ENCODE measurements around the gene TSACC. TPM values are rescaled to one million over a fixed set of nuclear protein-coding genes. Genes with fewer than 3 reads are reported as not detected.

Gene TSACC
- total and polyA plus RNA-seq, 9 of the 15 experiments (the other 6 are each of a cell fraction or from before 2014, with no cell fraction given) = 0.45 to 7.4 (median 2.6) TPM

DNA sequence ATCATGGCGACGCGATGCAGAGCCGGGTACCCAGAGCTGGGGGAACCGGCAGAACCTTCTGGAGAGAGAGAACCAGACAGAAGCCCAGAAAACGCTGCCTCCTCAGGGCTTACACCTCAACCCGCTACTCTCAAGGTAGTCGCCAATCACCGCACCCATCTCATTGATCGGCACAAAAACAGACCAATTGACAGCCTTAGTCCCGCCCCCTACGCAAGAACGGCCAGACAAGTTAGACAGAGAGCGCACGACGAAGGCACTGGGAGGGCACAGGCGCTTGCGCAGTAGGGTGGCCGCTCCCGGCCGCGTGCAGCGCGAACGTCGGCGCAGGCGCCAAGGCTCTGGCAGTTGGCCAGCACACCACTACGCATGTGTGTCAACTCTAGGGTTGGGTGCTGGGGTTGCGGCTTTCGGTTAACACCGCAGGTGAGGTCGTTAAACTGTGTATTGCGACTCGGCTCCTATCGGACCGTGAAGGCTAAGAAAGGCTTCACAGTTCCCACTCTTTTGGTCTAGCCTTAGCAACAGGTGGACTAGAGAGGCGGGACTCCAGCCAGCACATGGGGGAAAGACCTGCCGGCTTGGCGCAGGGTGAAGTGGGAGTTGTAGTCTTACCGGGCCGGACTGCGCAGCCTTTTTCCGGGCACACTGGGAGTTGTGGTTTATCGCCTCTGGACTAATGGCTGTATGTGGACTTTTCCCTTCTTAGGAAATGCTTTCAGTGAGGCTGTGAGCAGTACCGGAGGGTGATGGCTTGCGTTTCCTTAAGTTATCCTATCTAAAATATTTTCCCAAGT is at the start of gene TSACC, which contains the start of gene CCT3 (continued):
- TF ChIP-seq ZNF395 (CRISPR knock-in tag; IDR thresholded peaks at IDR 0.05) (peak; percentile 89), C11orf30 (IDR thresholded peaks at IDR 0.05; ENCODE audit: low read depth) (peak; percentile 69), ZNF263 (CRISPR knock-in tag; IDR thresholded peaks at IDR 0.05; ENCODE audit: borderline replicate concordance) (no peak), E2F8 (IDR thresholded peaks at IDR 0.05; ENCODE audit: low read depth, partially characterized antibody) (no peak), PTRF (tag; IDR thresholded peaks at IDR 0.05) (no peak), SP1 (CRISPR knock-in tag; IDR thresholded peaks at IDR 0.05) (peak; percentile 63), SMARCC2 (IDR thresholded peaks at IDR 0.05; ENCODE audit: low read depth) (no peak), ZNF217 (CRISPR knock-in tag; IDR thresholded peaks at IDR 0.05) (no peak), ZNF146 (CRISPR knock-in tag; IDR thresholded peaks at IDR 0.05; ENCODE audit: unreplicated experiment) (no peak), KDM5B (IDR thresholded peaks at IDR 0.05; ENCODE audit: insufficient replicate concordance, low read depth, low read length) (peak; percentile 87), FOXP1 (CRISPR knock-in tag; IDR thresholded peaks at IDR 0.05) (0 out of 2 replicates have a peak, but pooled peaks have one; percentile 16), ZNF277 (CRISPR knock-in tag; IDR thresholded peaks at IDR 0.05; ENCODE audit: borderline replicate concordance) (no peak)
- TF ChIP-seq, protein P1, sequence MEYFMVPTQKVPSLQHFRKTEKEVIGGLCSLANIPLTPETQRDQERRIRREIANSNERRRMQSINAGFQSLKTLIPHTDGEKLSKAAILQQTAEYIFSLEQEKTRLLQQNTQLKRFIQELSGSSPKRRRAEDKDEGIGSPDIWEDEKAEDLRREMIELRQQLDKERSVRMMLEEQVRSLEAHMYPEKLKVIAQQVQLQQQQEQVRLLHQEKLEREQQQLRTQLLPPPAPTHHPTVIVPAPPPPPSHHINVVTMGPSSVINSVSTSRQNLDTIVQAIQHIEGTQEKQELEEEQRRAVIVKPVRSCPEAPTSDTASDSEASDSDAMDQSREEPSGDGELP (CRISPR knock-in tag; IDR thresholded peaks at IDR 0.05; ENCODE audit: borderline replicate concordance) = peak; percentile 89
- TF ChIP-seq, protein P2, sequence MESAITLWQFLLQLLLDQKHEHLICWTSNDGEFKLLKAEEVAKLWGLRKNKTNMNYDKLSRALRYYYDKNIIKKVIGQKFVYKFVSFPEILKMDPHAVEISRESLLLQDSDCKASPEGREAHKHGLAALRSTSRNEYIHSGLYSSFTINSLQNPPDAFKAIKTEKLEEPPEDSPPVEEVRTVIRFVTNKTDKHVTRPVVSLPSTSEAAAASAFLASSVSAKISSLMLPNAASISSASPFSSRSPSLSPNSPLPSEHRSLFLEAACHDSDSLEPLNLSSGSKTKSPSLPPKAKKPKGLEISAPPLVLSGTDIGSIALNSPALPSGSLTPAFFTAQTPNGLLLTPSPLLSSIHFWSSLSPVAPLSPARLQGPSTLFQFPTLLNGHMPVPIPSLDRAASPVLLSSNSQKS (CRISPR knock-in tag; IDR thresholded peaks at IDR 0.05) = no peak
- TF ChIP-seq, protein P3, sequence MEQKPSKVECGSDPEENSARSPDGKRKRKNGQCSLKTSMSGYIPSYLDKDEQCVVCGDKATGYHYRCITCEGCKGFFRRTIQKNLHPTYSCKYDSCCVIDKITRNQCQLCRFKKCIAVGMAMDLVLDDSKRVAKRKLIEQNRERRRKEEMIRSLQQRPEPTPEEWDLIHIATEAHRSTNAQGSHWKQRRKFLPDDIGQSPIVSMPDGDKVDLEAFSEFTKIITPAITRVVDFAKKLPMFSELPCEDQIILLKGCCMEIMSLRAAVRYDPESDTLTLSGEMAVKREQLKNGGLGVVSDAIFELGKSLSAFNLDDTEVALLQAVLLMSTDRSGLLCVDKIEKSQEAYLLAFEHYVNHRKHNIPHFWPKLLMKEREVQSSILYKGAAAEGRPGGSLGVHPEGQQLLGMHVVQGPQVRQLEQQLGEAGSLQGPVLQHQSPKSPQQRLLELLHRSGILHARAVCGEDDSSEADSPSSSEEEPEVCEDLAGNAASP (IDR thresholded peaks at IDR 0.05) = no peak
- TF ChIP-seq, protein P4, sequence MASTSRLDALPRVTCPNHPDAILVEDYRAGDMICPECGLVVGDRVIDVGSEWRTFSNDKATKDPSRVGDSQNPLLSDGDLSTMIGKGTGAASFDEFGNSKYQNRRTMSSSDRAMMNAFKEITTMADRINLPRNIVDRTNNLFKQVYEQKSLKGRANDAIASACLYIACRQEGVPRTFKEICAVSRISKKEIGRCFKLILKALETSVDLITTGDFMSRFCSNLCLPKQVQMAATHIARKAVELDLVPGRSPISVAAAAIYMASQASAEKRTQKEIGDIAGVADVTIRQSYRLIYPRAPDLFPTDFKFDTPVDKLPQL (IDR thresholded peaks at IDR 0.05; ENCODE audit: extremely low read depth, insufficient read length) = no peak

Data from K562 (cell line).